CD14-positive monocyte (primary cell): ENCODE measurements around the gene C4orf51. TPM values are rescaled to one million over a fixed set of nuclear protein-coding genes. Genes with fewer than 3 reads are reported as not detected.

Experiments
- DNase-seq, 3 donors: peaks; one replicate each; pipeline ENCODE4 v3.0.0-alpha.2; 2011 to 2022
- H2AFZ ChIP-seq: 2 replicates; pipeline ENCODE4 v1.6.0; 2012; ENCODE audit warnings: mild to moderate bottlenecking, low read depth, low read length, inconsistent platforms; ENCODE audit not compliant: insufficient read depth, poor library complexity, severe bottlenecking
- H3K27ac ChIP-seq, 2 donors: 1 replicate in 1 of 2; 2 replicates in 1 of 2; pipeline ENCODE4 v1.5.1; 2012 to 2013; ENCODE audit warnings: low read length in 2 of 2, control low read depth in 1 of 2, inconsistent platforms in 1 of 2, low read depth in 1 of 2, mild to moderate bottlenecking in 1 of 2
- H3K27me3 ChIP-seq, 2 donors: one replicate each; pipeline versions ENCODE4 v1.6.0 to v1.6.1; 2011 to 2013; ENCODE audit warnings: low read length in 2 of 2; ENCODE audit not compliant: control insufficient read depth in 2 of 2, insufficient read depth in 2 of 2
- H3K36me3 ChIP-seq, 2 donors: replicated peaks in 1 of 2; 1 replicate in 1 of 2; 2 replicates in 1 of 2; pipeline versions ENCODE4 v1.5.1 to v1.6.1; 2012 to 2013; ENCODE audit warnings: low read length in 2 of 2, control low read depth in 1 of 2, inconsistent platforms in 1 of 2, mild to moderate bottlenecking in 1 of 2; ENCODE audit not compliant: insufficient read depth in 2 of 2, control insufficient read depth in 1 of 2
- H3K4me1 ChIP-seq, 2 donors: 1 replicate in 1 of 2; 2 replicates in 1 of 2; pipeline versions ENCODE4 v1.5.1 to v1.6.1; 2012 to 2013; ENCODE audit warnings: low read length in 2 of 2, control low read depth in 1 of 2, inconsistent platforms in 1 of 2, mild to moderate bottlenecking in 1 of 2, moderate library complexity in 1 of 2; ENCODE audit not compliant: insufficient read depth in 2 of 2, control insufficient read depth in 1 of 2
- H3K4me2 ChIP-seq: replicated peaks from 2 replicates; pipeline ENCODE3; 2012; ENCODE audit warnings: low read length, moderate library complexity, mild to moderate bottlenecking; ENCODE audit not compliant: poor library complexity, severe bottlenecking; ENCODE audit errors: extremely low read depth
- H3K4me3 ChIP-seq, 3 experiments: fragments of 200-600 bp in 1 of 3; sonication (generic) in 1 of 3; replicated peaks in 1 of 3; 1 replicate in 2 of 3; 2 replicates in 1 of 3; pipeline ENCODE4 v1.5.1; 2011 to 2013; ENCODE audit warnings: low read length in 3 of 3, mild to moderate bottlenecking in 3 of 3, control low read depth in 2 of 3, low read depth in 2 of 3, inconsistent platforms in 1 of 3, moderate library complexity in 1 of 3
- H3K79me2 ChIP-seq: 2 replicates; pipeline ENCODE4 v1.6.0; 2012; ENCODE audit warnings: mild to moderate bottlenecking, control low read depth, inconsistent platforms, low read length, moderate library complexity; ENCODE audit not compliant: insufficient read depth
- H3K9ac ChIP-seq: 2 replicates; pipeline ENCODE4 v1.6.0; 2017; ENCODE audit warnings: low read length, mild to moderate bottlenecking; ENCODE audit not compliant: insufficient read depth, poor library complexity, severe bottlenecking
- H3K9me3 ChIP-seq, 2 donors: replicated peaks in 1 of 2; 1 replicate in 1 of 2; 2 replicates in 1 of 2; pipeline versions ENCODE4 v1.5.1 to v1.6.1; 2012 to 2013; ENCODE audit warnings: low read length in 2 of 2, control low read depth in 1 of 2; ENCODE audit not compliant: control insufficient read depth in 1 of 2, insufficient read depth in 1 of 2
- H4K20me1 ChIP-seq: 2 replicates; pipeline ENCODE4 v1.6.0; 2012; ENCODE audit warnings: mild to moderate bottlenecking, low read length, control low read depth, moderate library complexity; ENCODE audit not compliant: insufficient read depth
- H3K27ac Mint-ChIP-seq, 7 donors: one replicate each; pipeline ENCODE4 v1.8.0; 2020; ENCODE audit warnings: mild to moderate bottlenecking in 7 of 7, mixed read lengths in 7 of 7, moderate library complexity in 6 of 7, inconsistent platforms in 2 of 7
- H3K27me3 Mint-ChIP-seq, 3 donors: one replicate each; pipeline ENCODE4 v1.8.0; 2021 to 2022; ENCODE audit warnings: low read depth in 3 of 3, mild to moderate bottlenecking in 3 of 3, mixed read lengths in 3 of 3, moderate library complexity in 3 of 3, inconsistent platforms in 1 of 3
- H3K36me3 Mint-ChIP-seq, 2 donors: one replicate each; pipeline ENCODE4 v1.8.0; 2020; ENCODE audit warnings: mixed read lengths in 2 of 2, inconsistent platforms in 1 of 2, mild to moderate bottlenecking in 1 of 2
- H3K4me1 Mint-ChIP-seq: one replicate; pipeline ENCODE4 v1.8.0; 2020; ENCODE audit warnings: mild to moderate bottlenecking, mixed read lengths
- H3K4me3 Mint-ChIP-seq, 2 donors: one replicate each; pipeline ENCODE4 v1.8.0; 2020; ENCODE audit warnings: mild to moderate bottlenecking in 2 of 2, mixed read lengths in 2 of 2, moderate library complexity in 1 of 2
- H3K9me3 Mint-ChIP-seq, 7 donors: one replicate each; pipeline ENCODE4 v1.8.0; 2020 to 2022; ENCODE audit warnings: mixed read lengths in 7 of 7, mild to moderate bottlenecking in 6 of 7, moderate library complexity in 6 of 7, inconsistent platforms in 2 of 7
- WGBS: methylation state at CpG from one replicate; pipeline ENCODE4 v1.1.5; 2013; ENCODE audit warnings: missing lambda C conversion rate; ENCODE audit not compliant: insufficient coverage; 5-methylcytosine and 5-hydroxymethylcytosine counted together
- intact Hi-C, 2 donors: fragments of 100-400 bp; cut with micrococcal nuclease; formaldehyde crosslinking; loops; one replicate each; pipeline versions ENCODE4 v1.15.0 to v1.15.1; 2023
- polyA plus RNA-seq, 3 donors: library from polyadenylated mRNA; depleted of rRNA in 1 of 3; unstranded in 2 of 3; stranded (reverse) in 1 of 3; fragments of 300-500 nt in 2 of 3; fragments of >200 nt in 1 of 3; fragmentation: Illumina TruSeq in 2 of 3; gene quantifications; 1 replicate in 2 of 3; 2 replicates in 1 of 3; pipeline ENCODE4 v1.2.3, GENCODE V29; 2012 to 2021
- TF ChIP-seq, protein P1 (sequence below): fragments of 200-600 bp; IDR thresholded peaks from one replicate; pipeline ENCODE4 v1.8.0; 2022; ENCODE audit warnings: antibody characterized with exemption, mild to moderate bottlenecking

C4orf51 gene
- polyA plus RNA-seq, 3 donors: not detected

DNA sequence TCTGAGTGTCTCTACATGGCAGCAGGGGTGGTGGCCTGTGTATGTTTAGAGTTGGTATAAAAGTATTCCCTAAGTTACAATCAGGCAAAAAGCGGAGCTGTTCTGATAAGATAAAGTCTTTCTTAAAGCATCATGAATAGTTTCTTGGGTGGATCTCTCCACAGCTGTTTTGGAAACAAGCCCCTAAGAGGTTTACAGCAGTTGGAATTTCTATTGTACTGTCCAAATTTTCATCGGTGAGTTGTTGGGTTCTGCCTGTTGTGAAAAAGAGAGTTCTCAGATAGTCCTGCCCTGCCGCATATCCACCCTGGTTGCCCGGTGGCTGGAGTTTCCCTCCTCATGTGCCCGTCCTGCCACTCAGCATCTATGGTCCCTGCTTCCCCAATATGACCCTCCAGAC lies 50.1 kb downstream of the C4orf51 start:
- H3K9me3 Mint-ChIP-seq: no peaks in the 10 kb centered on the region
- TF ChIP-seq, protein P1, sequence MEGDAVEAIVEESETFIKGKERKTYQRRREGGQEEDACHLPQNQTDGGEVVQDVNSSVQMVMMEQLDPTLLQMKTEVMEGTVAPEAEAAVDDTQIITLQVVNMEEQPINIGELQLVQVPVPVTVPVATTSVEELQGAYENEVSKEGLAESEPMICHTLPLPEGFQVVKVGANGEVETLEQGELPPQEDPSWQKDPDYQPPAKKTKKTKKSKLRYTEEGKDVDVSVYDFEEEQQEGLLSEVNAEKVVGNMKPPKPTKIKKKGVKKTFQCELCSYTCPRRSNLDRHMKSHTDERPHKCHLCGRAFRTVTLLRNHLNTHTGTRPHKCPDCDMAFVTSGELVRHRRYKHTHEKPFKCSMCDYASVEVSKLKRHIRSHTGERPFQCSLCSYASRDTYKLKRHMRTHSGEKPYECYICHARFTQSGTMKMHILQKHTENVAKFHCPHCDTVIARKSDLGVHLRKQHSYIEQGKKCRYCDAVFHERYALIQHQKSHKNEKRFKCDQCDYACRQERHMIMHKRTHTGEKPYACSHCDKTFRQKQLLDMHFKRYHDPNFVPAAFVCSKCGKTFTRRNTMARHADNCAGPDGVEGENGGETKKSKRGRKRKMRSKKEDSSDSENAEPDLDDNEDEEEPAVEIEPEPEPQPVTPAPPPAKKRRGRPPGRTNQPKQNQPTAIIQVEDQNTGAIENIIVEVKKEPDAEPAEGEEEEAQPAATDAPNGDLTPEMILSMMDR: no peak
- no peaks in the 10 kb centered on the region for H3K9me3 ChIP-seq
- intact Hi-C loops: no loop called here
- peaks cover 0 to 11% of the 10 kb centered on the region in 2 donors for H3K4me1 ChIP-seq
- H3K36me3 ChIP-seq: no peaks in the 10 kb centered on the region
- no peak overlapping the region for H3K4me3 Mint-ChIP-seq
- no peak overlapping the region for H2AFZ ChIP-seq
- peaks cover 0 to 3% of the 10 kb centered on the region in 2 donors for H3K27me3 ChIP-seq
- H3K4me1 Mint-ChIP-seq: peaks cover 13% of the 10 kb centered on the region
- H3K36me3 Mint-ChIP-seq: no peaks in the 10 kb centered on the region
- H3K27ac Mint-ChIP-seq: no peak overlapping the region
- no peak overlapping the region for H3K4me3 ChIP-seq
- no peak overlapping the region for H3K27ac ChIP-seq
- H3K27me3 Mint-ChIP-seq: peaks cover 6 to 11% (median 11%) of the 10 kb centered on the region in 3 donors
- WGBS: 100% methylated on average over 3 of the region's 5 CpGs
- no peak overlapping the region for H3K4me2 ChIP-seq
- no peak for DNase-seq
- H3K9ac ChIP-seq: no peak overlapping the region
- H3K79me2 ChIP-seq: no peaks in the 10 kb centered on the region
- no peaks in the 10 kb centered on the region for H4K20me1 ChIP-seq

DNA sequence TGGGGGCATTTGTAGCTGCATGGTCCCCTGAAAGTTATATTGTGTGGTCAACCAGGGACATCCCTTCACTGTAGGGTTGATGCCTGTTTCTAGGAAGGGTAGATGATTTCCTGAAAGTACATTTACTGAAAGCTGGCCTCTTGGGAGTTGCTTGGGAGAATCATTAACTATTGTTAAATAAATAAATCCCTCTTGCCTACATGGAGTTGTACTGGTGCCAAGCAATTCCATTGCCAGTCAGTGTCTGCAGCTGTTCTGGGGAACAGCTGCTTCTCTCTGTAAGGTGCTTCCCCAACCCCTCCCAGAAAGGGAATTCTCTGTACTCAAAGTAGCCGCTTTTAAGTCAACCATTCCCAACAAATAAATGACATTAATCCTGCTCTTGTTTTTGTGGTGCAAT lies 51.1 kb downstream of the C4orf51 start:
- peaks cover 13% of the 10 kb centered on the region for H3K4me1 Mint-ChIP-seq
- peaks cover 0 to 3% of the 10 kb centered on the region in 2 donors for H3K27me3 ChIP-seq
- no peak overlapping the region for H3K4me2 ChIP-seq
- no peak overlapping the region for H3K4me3 ChIP-seq
- no peak for DNase-seq
- H3K9me3 Mint-ChIP-seq: no peaks in the 10 kb centered on the region
- H2AFZ ChIP-seq: no peak overlapping the region
- intact Hi-C loops: no loop called here
- no peaks in the 10 kb centered on the region for H3K36me3 Mint-ChIP-seq
- H3K27ac Mint-ChIP-seq: no peak overlapping the region
- no peak overlapping the region for H3K4me3 Mint-ChIP-seq
- no peak overlapping the region for H3K27ac ChIP-seq
- no peaks in the 10 kb centered on the region for H3K9me3 ChIP-seq
- peaks cover 0 to 11% of the 10 kb centered on the region in 2 donors for H3K4me1 ChIP-seq
- H3K27me3 Mint-ChIP-seq: peaks cover 6 to 11% (median 11%) of the 10 kb centered on the region in 3 donors
- no peaks in the 10 kb centered on the region for H4K20me1 ChIP-seq
- TF ChIP-seq, protein P1: no peak
- WGBS: 100% methylated on average over 1 of the region's 1 CpG
- H3K36me3 ChIP-seq: no peaks in the 10 kb centered on the region
- no peak overlapping the region for H3K9ac ChIP-seq
- H3K79me2 ChIP-seq: no peaks in the 10 kb centered on the region
